ENCODE measurements around the gene RASGEF1B. TPM values are rescaled to one million over a fixed set of nuclear protein-coding genes. Genes with fewer than 3 reads are reported as not detected.

The RASGEF1B gene
- total RNA-seq, 1 donor from 2014 or later = 45.1 TPM

- H3K27ac ChIP-seq = no peak overlapping the region
- H3K9me3 ChIP-seq = no peaks in the 10 kb centered on the region
- peaks cover 87% of the 10 kb centered on the region for H3K36me3 ChIP-seq
- no peaks in the 10 kb centered on the region for H3K4me1 ChIP-seq
- ATAC-seq = no peak
- H3K27me3 ChIP-seq = no peaks in the 10 kb centered on the region
- no peak for TF ChIP-seq CTCF (IDR thresholded peaks at IDR 0.05)
- H3K4me3 ChIP-seq = no peak overlapping the region
- DNase-seq = no peak
- intact Hi-C loops (cut with DNase I) = no loop called here
Observed at GRCh38 chr4:81453024-81453423, 18.7 kb downstream of the RASGEF1B start.

GRCh38 chr4:81452452-81453006, 19.2 kb downstream of the RASGEF1B start:
- H3K27ac ChIP-seq = no peak overlapping the region
- ATAC-seq (no peak), DNase-seq (no peak)
- H3K27me3 ChIP-seq = no peaks in the 10 kb centered on the region
- no peaks in the 10 kb centered on the region for H3K9me3 ChIP-seq
- no peak for TF ChIP-seq CTCF (IDR thresholded peaks at IDR 0.05)
- peaks cover 87% of the 10 kb centered on the region for H3K36me3 ChIP-seq
- H3K4me1 ChIP-seq = no peaks in the 10 kb centered on the region
- intact Hi-C loops (cut with DNase I) = no loop called here
- no peak overlapping the region for H3K4me3 ChIP-seq

- Histone ChIP-seq H3K36me3 (peaks cover 93% of the 10 kb centered on the region), H3K4me1 (no peaks in the 10 kb centered on the region), H3K4me3 (no peak overlapping the region), H3K27ac (no peak overlapping the region), H3K27me3 (no peaks in the 10 kb centered on the region), H3K9me3 (no peaks in the 10 kb centered on the region)
- DNase-seq (no peak), ATAC-seq (no peak)
- intact Hi-C loops (cut with DNase I) = no loop called here
- TF ChIP-seq CTCF (IDR thresholded peaks at IDR 0.05) = no peak
Observed at GRCh38 chr4:81449015-81449414, 22.7 kb downstream of the RASGEF1B start.

GRCh38 chr4:81447566-81448229, 24.0 kb downstream of the RASGEF1B start:
- H3K4me1 ChIP-seq = no peaks in the 10 kb centered on the region
- intact Hi-C loops (cut with DNase I) = no loop called here
- no peak overlapping the region for H3K27ac ChIP-seq
- ATAC-seq (no peak), DNase-seq (no peak)
- peaks cover 93% of the 10 kb centered on the region for H3K36me3 ChIP-seq
- no peaks in the 10 kb centered on the region for H3K9me3 ChIP-seq
- no peak overlapping the region for H3K4me3 ChIP-seq
- no peak for TF ChIP-seq CTCF (IDR thresholded peaks at IDR 0.05)
- no peaks in the 10 kb centered on the region for H3K27me3 ChIP-seq

GRCh38 chr4:81446634-81447033, 25.1 kb downstream of the RASGEF1B start:
- no peaks in the 10 kb centered on the region for H3K27me3 ChIP-seq
- peaks cover 93% of the 10 kb centered on the region for H3K36me3 ChIP-seq
- no peak overlapping the region for H3K27ac ChIP-seq
- no peak for TF ChIP-seq CTCF (IDR thresholded peaks at IDR 0.05)
- intact Hi-C loops (cut with DNase I) = no loop called here
- DNase-seq = no peak
- H3K4me1 ChIP-seq = no peaks in the 10 kb centered on the region
- H3K9me3 ChIP-seq = no peaks in the 10 kb centered on the region
- H3K4me3 ChIP-seq = no peak overlapping the region
- ATAC-seq = no peak

All from upper lobe of right lung (tissue), 1 donor.